PC-3 (cell line): ENCODE data around the gene ZMYM3. TPM values are rescaled to one million over a fixed set of nuclear protein-coding genes. Genes with fewer than 3 reads are reported as not detected.

Experiments used
- ATAC-seq: fragments of 200-7000 bp; cut with Tn5 transposase; 2 replicates; pipeline ENCODE4 v1.9.1; 2020; ENCODE audit warnings: mild to moderate bottlenecking, moderate library complexity
- BruUV-seq: library from RNA; stranded (reverse); fragments of 400-500 nt; replicated peaks from 2 replicates; lab custom pipeline; 2021; lab: Mats Ljungman, UMichigan
- CTCF ChIA-PET: fragments of 300-600 bp; sonication (Branson Sonifier 250); formaldehyde crosslinking; loops from one replicate; lab custom pipeline; 2022; ENCODE audit warnings: antibody characterized with exemption; lab: Charles Lee
- POLR2A ChIA-PET: fragments of 300-600 bp; sonication (Branson Sonifier 250); formaldehyde crosslinking; loops from one replicate; lab custom pipeline; 2022; ENCODE audit warnings: antibody characterized with exemption; ENCODE audit not compliant: unreplicated experiment; lab: Charles Lee
- DNase-seq: peaks from one replicate; pipeline ENCODE4 v3.0.0-alpha.2; 2015
- H2AFZ ChIP-seq: fragments of 300-600 bp; sonication (generic); 2 replicates; pipeline ENCODE4 v1.6.0; 2016; ENCODE audit warnings: antibody characterized with exemption, low read length
- H3F3A ChIP-seq: fragments of 300-600 bp; sonication (generic); one replicate; pipeline ENCODE4 v1.6.0; 2017; ENCODE audit warnings: antibody characterized with exemption, low read length, control low read depth, mild to moderate bottlenecking; ENCODE audit not compliant: unreplicated experiment
- H3K27ac ChIP-seq: fragments of 300-600 bp; sonication (generic); 2 replicates; pipeline ENCODE4 v1.5.1; 2016; ENCODE audit warnings: mild to moderate bottlenecking, low read length
- H3K27me3 ChIP-seq: fragments of 300-600 bp; sonication (generic); 2 replicates; pipeline ENCODE4 v1.6.1; 2016; ENCODE audit warnings: low read length, mixed read lengths
- H3K36me3 ChIP-seq: fragments of 300-600 bp; sonication (generic); 2 replicates; pipeline ENCODE4 v1.6.1; 2016; ENCODE audit warnings: low read depth, mixed run types, low read length, mixed read lengths
- H3K4me1 ChIP-seq: fragments of 300-600 bp; sonication (generic); 2 replicates; pipeline ENCODE4 v1.5.1; 2016; ENCODE audit warnings: low read length; ENCODE audit not compliant: insufficient read depth
- H3K4me2 ChIP-seq: fragments of 300-600 bp; sonication (generic); 2 replicates; pipeline ENCODE4 v1.6.0; 2016; ENCODE audit warnings: low read length
- H3K4me3 ChIP-seq: fragments of 300-600 bp; sonication (generic); 2 replicates; pipeline ENCODE4 v1.5.1; 2016; ENCODE audit warnings: mild to moderate bottlenecking, low read length, mixed read lengths
- H3K79me2 ChIP-seq: fragments of 300-600 bp; sonication (generic); 2 replicates; pipeline ENCODE4 v1.6.1; 2017; ENCODE audit warnings: low read length, mixed read lengths
- H3K9ac ChIP-seq: fragments of 300-600 bp; sonication (generic); 2 replicates; pipeline ENCODE4 v1.6.0; 2016; ENCODE audit warnings: mild to moderate bottlenecking, low read length
- H3K9me2 ChIP-seq: fragments of 300-600 bp; sonication (generic); replicated peaks from 2 replicates; pipeline ENCODE4 v1.6.1; 2016; ENCODE audit warnings: mixed run types, low read length, mixed read lengths
- H3K9me3 ChIP-seq: fragments of 300-600 bp; sonication (generic); 2 replicates; pipeline ENCODE4 v1.6.1; 2016; ENCODE audit warnings: low read length, mixed read lengths
- H4K20me1 ChIP-seq: fragments of 300-600 bp; sonication (generic); 2 replicates; pipeline ENCODE4 v1.6.1; 2016; ENCODE audit warnings: low read length, mixed read lengths
- EZH2 ChIP-seq: fragments of 300-600 bp; sonication (generic); IDR thresholded peaks from one replicate; pipeline ENCODE4 v1.6.1; 2017; ENCODE audit warnings: antibody characterized with exemption, mild to moderate bottlenecking, low read length; ENCODE audit not compliant: unreplicated experiment
- EZH2phosphoT487 ChIP-seq: fragments of 300-600 bp; sonication (generic); IDR thresholded peaks from 2 replicates; pipeline ENCODE4 v1.6.1; 2018; ENCODE audit warnings: mild to moderate bottlenecking, antibody characterized with exemption, low read length, borderline replicate concordance
- intact Hi-C: fragments of 100-400 bp; cut with micrococcal nuclease; formaldehyde crosslinking; loops from 2 replicates; pipeline ENCODE4 v1.9.0; 2023
- total RNA-seq: library from RNA; depleted of rRNA; stranded (reverse); fragments of >200 nt; gene quantifications from 2 replicates; pipeline ENCODE4 v1.2.3, GENCODE V29; 2014
- TF ChIP-seq, protein P1 (sequence below): fragments of 300-600 bp; sonication (generic); conservative IDR thresholded peaks from 2 replicates; pipeline ENCODE4 v1.5.1; 2017; ENCODE audit warnings: antibody characterized with exemption, low read depth, mild to moderate bottlenecking, low read length

ZMYM3 gene
- total RNA-seq, 1 experiment from 2014 or later, result 23.5 TPM

DNA sequence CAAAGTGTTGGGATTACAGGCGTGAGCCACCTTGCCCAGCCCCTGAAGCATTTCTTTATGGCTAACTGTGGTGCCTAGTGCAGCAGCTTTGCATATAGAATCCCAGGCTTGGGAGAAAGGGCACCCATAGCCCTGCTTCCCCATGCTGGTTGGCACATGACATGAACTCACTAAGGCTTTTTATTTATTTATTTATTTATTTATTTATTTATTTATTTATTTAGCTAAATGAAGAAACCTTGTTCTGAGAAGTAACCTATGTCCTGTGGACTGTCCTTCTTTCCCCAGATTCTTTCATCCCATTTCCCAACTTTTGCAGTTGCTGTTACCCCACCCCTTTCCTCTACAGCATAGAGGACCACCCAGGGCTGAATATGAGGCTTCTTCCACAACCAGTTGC, 32.8 kb downstream of the ZMYM3 start:
- Histone ChIP-seq H3K79me2 (no peaks in the 10 kb centered on the region), H3K4me3 (no peak overlapping the region), H3K4me2 (no peak overlapping the region), H3K9me2 (no peaks in the 10 kb centered on the region), H3K4me1 (no peaks in the 10 kb centered on the region), H3K36me3 (no peaks in the 10 kb centered on the region), H3K9ac (no peak overlapping the region), H3K9me3 (no peaks in the 10 kb centered on the region), H3F3A (no peaks in the 10 kb centered on the region), H4K20me1 (no peaks in the 10 kb centered on the region), H3K27me3 (no peaks in the 10 kb centered on the region), H2AFZ (no peak overlapping the region), H3K27ac (no peak overlapping the region)
- CTCF ChIA-PET, result no interaction called here
- ATAC-seq (no peak), DNase-seq (no peak)
- POLR2A ChIA-PET, result no interaction called here
- TF ChIP-seq EZH2phosphoT487 (no peak), EZH2 (no peak)
- TF ChIP-seq, protein P1, sequence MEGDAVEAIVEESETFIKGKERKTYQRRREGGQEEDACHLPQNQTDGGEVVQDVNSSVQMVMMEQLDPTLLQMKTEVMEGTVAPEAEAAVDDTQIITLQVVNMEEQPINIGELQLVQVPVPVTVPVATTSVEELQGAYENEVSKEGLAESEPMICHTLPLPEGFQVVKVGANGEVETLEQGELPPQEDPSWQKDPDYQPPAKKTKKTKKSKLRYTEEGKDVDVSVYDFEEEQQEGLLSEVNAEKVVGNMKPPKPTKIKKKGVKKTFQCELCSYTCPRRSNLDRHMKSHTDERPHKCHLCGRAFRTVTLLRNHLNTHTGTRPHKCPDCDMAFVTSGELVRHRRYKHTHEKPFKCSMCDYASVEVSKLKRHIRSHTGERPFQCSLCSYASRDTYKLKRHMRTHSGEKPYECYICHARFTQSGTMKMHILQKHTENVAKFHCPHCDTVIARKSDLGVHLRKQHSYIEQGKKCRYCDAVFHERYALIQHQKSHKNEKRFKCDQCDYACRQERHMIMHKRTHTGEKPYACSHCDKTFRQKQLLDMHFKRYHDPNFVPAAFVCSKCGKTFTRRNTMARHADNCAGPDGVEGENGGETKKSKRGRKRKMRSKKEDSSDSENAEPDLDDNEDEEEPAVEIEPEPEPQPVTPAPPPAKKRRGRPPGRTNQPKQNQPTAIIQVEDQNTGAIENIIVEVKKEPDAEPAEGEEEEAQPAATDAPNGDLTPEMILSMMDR, result no peak
- BruUV-seq, result no TSS peak
- intact Hi-C loops, result no loop called here

GRCh38 chrX:71217298-71217697, 36.6 kb downstream of the ZMYM3 start:
- Histone ChIP-seq H3K4me1 (peaks cover 8% of the 10 kb centered on the region; the same call in 1 of the 2 replicates), H3K27ac (no peak overlapping the region), H2AFZ (no peak overlapping the region), H3K9me2 (no peaks in the 10 kb centered on the region), H4K20me1 (no peaks in the 10 kb centered on the region), H3K9me3 (no peaks in the 10 kb centered on the region), H3K4me2 (no peak overlapping the region), H3K27me3 (peaks cover 4% of the 10 kb centered on the region; the same call in 1 of the 2 replicates), H3K4me3 (no peak overlapping the region), H3K79me2 (no peaks in the 10 kb centered on the region), H3F3A (no peaks in the 10 kb centered on the region), H3K9ac (no peak overlapping the region), H3K36me3 (no peaks in the 10 kb centered on the region)
- no peak for DNase-seq
- CTCF ChIA-PET, result no interaction called here
- intact Hi-C loops, result no loop called here
- no TSS peak for BruUV-seq
- POLR2A ChIA-PET, result no interaction called here
- no peak for ATAC-seq
- TF ChIP-seq, protein P1, result no peak
- TF ChIP-seq EZH2phosphoT487 (no peak), EZH2 (no peak)

GRCh38 chrX:71216485-71216884, 37.5 kb downstream of the ZMYM3 start:
- Histone ChIP-seq H4K20me1 (no peaks in the 10 kb centered on the region), H3K9me2 (no peaks in the 10 kb centered on the region), H3K9me3 (no peaks in the 10 kb centered on the region), H3K27me3 (peaks cover 4% of the 10 kb centered on the region; the same call in 1 of the 2 replicates), H3K79me2 (no peaks in the 10 kb centered on the region), H2AFZ (no peak overlapping the region), H3K4me1 (peaks cover 8% of the 10 kb centered on the region; the same call in 1 of the 2 replicates), H3K27ac (no peak overlapping the region), H3K36me3 (no peaks in the 10 kb centered on the region), H3K9ac (no peak overlapping the region), H3F3A (no peaks in the 10 kb centered on the region), H3K4me2 (no peak overlapping the region), H3K4me3 (no peak overlapping the region)
- no TSS peak for BruUV-seq
- ChIA-PET POLR2A (no interaction called here), CTCF (no interaction called here)
- intact Hi-C loops, result no loop called here
- ATAC-seq (no peak), DNase-seq (no peak)
- no peak for TF ChIP-seq EZH2phosphoT487
